Adipose tissue (tissue), 3 donors: ENCODE data around the gene PIEZO1. TPM values are rescaled to one million over a fixed set of nuclear protein-coding genes. Genes with fewer than 3 reads are reported as not detected.

Source experiments
- H3K27ac ChIP-seq: one replicate; pipeline ENCODE4 v1.5.1; 2013; ENCODE audit warnings: low read depth, low read length
- WGBS, 3 donors: extraction: QIAGEN DNeasy Blood & Tissue Kit; methylation state at CpG; one replicate each; pipeline ENCODE4 v1.1.7; 2013; 5-methylcytosine and 5-hydroxymethylcytosine counted together
- polyA plus RNA-seq, 3 donors: library from polyadenylated mRNA; stranded (reverse); fragments of 200-250 nt; gene quantifications; one replicate each; pipeline ENCODE4 v1.2.3, GENCODE V29; 2013
- donor health status: healthy with polysubstance abuse.
- donor health status: Bipolar disorder and iron deficiency.
- donor health status: healthy.

PIEZO1 gene
- polyA plus RNA-seq, 3 donors, result 61.0 to 436 (median 237) TPM

DNA sequence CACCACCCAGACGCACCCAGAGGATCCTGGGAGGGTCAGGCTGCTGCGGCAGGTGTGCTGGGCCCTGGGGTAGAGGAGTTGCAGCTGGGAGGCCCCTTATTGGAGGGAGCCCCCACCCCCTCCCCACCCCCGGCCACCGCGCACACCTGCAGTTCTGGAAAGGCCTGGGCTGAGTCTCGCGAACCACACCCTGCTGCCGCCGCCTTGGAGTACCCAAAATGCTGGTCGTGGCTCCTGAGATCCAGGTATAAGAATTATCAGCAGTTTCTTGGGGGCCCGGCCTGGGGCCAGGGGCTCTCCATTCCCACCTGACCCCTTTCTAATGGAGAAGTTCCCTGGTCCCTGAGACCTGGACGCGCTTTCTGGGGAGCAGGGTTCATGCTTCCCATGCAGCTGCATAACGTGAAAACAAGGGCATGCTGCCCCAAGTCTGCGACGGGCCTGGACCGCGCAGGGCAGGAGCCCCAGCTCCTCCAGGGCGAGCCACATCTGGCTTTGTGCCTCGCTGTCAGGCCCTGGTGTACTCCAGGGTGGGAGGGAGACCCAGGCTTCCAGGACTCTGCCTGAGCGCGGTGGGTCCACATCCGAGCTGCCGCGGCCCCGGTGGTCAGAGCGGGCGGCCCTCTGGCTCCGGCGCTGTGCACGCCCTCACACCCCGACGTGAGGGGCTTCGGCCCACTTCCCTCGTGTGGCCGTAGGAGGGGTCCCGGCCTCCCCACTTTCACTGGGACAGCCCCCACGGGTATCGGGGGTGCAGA is 91.4 kb downstream of the PIEZO1 start:
- 89 to 90% (median 90%) methylated on average over 39 of the region's 39 CpGs for WGBS, 3 donors
- no peak overlapping the region for H3K27ac ChIP-seq

DNA sequence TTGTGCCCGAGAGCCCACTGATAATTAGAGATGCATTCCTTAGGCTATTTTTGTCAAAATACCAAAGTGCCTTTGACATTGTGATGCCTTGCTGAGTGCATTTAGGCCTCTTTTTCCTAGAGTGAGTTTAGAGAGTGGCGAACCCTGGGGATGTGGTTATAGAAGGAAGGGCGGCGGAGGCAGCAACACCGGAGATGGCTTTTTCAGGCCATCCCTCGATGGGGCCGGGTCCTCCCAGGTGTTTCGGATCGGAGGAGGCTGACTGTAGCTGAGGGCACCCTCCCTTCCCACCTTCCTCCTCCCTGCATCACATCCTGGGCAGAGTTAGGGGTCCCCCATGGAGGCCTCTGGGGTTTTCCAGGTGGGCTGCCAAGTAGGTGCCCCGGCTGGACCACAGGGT is 92.2 kb downstream of the PIEZO1 start:
- WGBS, 3 donors, result 65 to 89% (median 67%) methylated on average over 10 of the region's 10 CpGs
- no peak overlapping the region for H3K27ac ChIP-seq

DNA sequence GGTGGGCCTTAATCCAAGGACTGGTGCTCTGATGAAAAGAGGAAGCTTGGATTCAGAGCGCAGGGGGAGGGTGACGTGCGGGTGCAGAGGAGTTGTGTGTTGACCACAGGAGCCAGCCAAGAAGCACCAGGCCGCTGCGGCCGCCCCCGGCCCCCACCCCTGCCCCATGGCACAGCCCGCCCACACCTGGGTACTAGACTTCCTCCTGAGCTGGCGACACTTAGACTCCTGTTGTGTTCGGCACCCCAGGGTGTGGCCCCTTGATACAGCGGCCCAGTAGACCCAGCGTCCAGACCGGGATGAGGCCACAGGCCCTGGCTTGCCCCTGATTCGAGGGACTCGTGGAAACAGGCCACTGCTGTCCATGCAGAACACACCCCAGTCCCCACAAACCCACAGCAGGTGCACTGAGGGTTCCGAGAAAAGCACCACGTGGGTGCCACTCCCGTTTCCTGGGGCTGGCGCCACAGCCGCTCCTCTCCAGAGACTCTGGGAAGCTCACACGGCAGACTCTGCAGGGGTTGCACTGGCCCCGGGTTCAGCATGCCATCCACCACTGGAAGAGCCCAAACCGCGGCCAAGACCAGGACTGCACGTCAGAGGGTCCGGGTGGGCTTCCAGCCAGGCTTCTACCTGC is 93.0 kb downstream of the PIEZO1 start:
- whole genome bisulfite sequencing, 3 donors, result 53 to 87% (median 59%) methylated on average over 26 of the region's 26 CpGs
- H3K27ac ChIP-seq, result no peak overlapping the region

DNA sequence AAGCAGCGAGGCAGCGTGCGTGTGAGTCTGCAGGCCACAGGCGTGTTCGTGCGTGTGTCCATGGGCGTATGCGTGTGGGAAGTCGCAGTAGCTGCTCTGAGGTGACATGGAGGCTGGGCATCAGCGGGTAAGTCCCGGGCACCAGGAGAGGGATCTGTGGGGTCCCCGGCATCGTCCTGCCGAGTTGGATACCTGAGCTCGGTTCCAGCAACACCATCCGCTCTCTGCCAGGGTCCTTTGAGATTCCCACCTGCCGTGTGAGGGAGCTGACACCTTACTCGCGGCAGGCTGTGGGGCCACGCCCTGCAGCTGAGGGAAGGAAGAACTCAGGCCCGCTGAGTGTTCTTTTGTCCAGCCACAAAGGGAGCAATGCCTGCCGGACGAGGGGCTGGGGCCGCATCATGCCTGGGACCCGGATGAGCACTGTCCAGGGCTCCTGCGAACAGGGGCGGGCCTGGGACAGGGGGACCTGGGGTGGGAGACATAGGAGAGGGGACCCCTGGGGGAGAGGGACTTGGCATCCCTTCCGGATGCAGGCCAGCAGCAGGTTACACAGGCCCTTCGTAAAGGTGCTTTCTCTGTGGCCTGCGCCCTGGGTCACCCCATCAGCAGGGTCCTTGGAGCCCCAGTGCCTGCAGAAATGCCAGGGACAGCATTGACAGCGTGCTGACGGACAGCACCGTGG is 93.7 kb downstream of the PIEZO1 start:
- H3K27ac ChIP-seq, result no peak overlapping the region
- WGBS, 3 donors, result 82 to 95% (median 82%) methylated on average over 33 of the region's 33 CpGs

DNA sequence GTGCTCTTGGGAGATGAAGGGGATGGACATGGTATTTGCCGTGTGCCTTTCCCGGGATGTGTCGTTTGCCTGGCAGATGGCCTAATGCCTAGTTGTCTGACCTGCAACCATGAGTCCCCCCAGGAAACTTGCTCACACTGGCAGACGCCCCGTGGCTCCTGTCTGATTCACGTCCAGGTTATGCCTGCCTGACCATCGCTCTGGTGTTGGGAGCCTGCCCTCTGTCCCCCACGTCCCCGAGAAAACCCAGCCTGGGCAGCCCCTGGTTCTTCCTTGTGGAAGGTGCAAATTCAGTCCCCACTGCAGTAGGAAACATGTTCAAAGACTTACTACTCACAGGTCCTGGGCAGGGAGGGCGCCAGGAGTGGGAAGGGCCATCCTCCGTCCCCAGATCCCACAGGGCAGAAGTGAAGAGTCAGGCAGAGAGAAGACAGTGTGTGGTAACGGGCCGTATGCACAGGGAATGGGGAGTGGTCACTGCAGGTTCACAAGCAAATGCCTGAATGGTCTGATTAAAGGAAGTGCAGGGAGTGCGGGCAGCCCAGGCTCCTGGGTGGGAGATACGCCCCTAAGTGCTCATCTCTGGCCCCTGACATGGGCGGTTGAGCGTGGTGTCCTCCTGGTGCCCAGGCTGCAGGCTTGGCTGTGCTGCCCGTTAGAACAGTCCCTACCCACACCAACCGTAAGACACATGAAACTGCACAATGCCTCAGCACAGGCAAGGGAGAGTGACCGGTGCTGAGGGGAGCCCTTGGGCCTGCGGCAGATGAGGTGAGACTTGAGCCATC is 94.5 kb downstream of the PIEZO1 start:
- WGBS, 3 donors, result 82 to 86% (median 84%) methylated on average over 20 to 21 of the region's 21 CpGs

DNA sequence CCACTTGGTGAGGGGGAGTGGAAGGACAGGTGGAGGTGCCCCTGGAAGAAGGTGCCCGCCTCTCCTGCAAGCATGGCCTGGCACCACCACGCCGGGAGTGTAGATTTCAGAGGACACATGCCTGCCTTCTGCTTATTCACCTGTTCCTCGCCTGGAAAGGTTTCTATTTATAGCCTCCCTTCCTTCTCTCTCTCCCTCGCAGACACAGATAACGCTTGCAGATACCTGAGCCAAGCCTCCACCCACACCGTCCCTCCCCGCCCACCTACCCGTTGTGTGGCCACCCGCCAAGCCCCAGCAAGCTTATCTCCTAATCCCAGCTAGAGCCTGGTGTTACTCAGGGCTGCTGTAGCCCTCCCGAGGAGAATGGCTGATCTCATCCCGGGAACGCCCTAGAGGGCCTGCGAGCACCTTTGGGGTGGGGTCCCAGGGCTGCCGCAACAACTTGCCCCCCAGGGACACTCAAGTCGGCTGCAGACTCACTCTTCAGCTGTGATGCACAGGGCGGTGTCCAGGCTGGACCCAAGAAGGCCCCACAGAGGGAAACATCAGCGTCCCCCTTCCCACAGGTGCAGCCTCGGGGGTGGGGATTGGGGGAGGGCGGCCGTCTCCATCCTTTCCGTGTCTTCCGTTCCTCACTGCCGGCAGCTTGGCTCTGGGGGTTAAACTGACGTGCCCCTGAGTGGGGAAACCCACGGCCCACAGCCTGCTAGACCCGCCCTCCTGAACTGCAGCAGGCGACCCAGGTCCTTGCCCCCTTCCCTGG is 96.8 kb downstream of the PIEZO1 start:
- no peak overlapping the region for H3K27ac ChIP-seq
- 19 to 54% (median 34%) methylated on average over 26 to 28 of the region's 28 CpGs for WGBS, 3 donors

More for the DNA sequence above, 94.5 kb downstream of the PIEZO1 start:
- H3K27ac ChIP-seq, result no peak overlapping the region

DNA sequence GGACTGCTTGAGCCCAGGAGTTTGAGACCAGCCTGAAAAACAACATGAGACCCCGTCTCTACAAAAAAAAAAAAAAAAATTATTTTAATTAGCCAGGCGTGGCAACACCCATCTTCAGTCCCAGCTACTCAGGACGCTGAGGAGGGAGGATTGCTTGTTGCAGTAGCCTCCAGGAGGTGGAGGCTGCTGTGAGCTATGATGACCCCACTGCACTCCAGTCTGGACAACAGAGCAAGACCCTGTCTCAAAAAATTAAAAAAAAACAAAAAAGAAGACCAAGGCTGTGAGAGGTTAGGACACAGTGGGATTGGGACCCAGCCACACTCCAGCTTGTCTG is 97.4 kb downstream of the PIEZO1 start:
- no peak overlapping the region for H3K27ac ChIP-seq
- 48 to 77% (median 76%) methylated on average over 3 of the region's 3 CpGs for WGBS, 3 donors

DNA sequence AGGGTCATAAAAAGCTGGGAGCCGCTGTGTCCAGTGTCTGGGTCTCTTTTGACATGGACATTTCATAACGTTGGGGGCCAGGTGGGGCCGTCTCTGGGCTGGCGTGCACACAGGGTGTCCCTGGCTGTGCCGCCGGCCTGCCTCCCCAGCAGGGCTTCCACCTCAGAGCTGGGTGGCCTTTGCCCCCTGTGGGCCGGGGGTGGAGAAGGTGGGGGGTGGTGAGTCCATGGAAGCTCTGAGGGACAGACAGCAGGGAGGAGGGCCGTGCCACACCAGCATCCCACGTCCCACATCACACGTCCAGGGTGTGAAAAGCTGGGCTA is 97.8 kb downstream of the PIEZO1 start:
- H3K27ac ChIP-seq, result no peak overlapping the region
- 29 to 68% (median 52%) methylated on average over 9 to 10 of the region's 10 CpGs for WGBS, 3 donors

DNA sequence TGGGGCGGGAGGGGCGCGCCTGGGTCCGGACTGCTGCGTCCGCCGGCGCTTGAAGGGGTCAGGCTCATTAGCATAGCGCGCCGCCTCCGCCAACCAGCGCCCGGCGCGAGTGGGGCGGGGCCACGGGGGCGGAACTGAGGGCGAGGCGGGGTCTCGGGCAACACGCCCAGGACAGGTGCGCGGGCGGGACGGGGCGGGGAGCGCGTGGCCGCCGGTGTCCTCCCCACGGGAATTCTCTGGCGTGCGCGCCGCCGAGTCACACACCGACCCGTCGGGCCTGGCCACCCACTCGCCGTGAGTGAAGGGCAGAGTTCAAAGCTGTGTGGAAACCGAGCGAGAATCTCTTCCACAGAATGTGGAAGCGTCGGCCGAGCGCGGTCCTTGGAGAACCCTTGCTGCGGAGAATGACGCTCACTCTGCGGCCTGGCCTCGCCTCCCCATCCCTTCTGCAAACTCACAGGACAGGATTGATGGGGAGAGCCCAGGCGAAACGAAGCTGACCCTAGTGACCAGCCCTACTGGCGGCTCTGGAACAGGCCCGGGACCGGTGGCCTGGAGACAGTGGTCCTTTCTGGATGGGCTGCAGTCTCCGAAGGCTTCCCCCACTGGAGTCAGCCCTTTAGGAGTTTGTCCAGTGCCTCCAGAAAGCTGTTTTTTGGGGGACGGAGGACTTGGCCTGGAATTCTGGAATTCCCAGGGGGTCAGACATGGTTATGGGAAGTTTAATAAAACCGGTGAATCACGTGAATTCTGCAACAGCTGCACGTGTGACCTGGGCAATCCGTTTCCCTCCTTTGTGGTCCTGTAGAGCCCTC is 98.4 kb downstream of the PIEZO1 start, which contains the start of gene SNAI3:
Gene SNAI3 (minus strand): TSS at position 69 of the 815 bp plus-strand sequence. CDS start 101 bp downstream, outside the sequence.
- H3K27ac ChIP-seq, result no peak within 1 kb of the TSS
- 6 to 10% (median 6%) methylated on average over 38 to 65 of the region's 65 CpGs for whole genome bisulfite sequencing, 3 donors

DNA sequence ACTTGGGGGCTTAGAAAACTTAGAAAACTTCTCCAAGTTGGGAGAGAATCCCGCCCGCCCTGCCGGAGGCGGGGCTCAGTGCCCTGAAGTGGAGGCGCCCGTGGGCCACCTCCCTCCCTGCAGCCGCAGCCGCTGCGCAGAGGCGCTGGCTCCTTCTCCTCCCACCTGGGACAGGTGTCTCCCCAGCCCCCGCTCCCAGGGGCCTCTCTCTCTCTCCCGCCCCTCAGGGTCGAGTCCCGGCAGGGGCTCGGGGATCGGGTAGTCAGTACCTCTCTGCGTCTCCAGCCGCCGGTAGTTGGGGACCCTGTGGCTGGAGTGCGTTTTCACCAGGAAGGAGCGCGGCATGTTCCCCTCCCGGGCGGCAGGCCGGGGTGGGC is 99.0 kb downstream of the PIEZO1 start:
- H3K27ac ChIP-seq, result no peak overlapping the region
- WGBS, 3 donors, result 0 to 2% (median 0%) methylated on average over 22 to 25 of the region's 25 CpGs

DNA sequence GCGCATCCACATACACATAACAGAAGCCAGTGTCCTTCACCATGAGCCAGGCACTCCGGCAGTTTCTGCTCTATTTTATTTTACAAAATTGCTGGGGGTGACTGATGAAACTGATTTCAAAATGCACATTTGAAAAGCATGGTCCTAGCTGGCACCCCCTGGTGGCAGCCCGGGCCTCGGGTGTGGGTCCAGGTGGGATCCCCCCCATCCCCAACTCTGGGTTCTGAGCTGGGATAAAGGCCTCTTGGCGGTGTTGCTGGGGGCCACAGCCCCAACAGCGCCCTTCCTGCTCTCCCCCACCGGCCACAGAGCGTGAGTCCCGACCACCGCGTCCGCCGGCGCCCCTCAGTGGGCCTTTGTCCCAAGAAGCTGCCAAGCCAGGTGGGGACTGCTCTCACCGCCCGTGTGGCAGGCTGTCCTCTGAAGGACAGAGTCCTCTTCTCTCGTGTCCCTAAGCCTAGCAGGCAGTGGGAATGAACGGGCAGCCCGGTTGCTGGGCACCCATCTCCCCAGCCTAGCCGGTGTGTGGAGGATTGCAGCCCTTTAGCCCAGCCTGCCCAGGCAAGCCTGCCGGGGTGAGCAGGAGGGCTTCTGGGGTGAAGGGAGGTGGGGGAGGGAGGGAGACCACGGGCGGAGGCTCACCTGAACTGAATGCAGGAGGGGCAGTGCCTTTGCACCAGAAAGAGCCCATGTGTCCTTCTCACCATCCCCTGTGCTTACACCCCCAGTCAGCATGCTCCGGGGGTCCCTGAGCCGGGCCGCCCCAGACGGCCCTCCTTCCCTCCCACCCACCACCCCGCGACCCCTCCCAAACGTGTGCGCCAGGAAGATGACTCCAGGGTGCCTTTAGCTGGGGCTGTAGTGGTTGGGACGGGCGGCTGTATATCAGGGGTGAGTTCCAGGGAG is 99.6 kb downstream of the PIEZO1 start:
- no peak overlapping the region for H3K27ac ChIP-seq
- 5 to 6% (median 5%) methylated on average over 30 to 33 of the region's 33 CpGs for WGBS, 3 donors

DNA sequence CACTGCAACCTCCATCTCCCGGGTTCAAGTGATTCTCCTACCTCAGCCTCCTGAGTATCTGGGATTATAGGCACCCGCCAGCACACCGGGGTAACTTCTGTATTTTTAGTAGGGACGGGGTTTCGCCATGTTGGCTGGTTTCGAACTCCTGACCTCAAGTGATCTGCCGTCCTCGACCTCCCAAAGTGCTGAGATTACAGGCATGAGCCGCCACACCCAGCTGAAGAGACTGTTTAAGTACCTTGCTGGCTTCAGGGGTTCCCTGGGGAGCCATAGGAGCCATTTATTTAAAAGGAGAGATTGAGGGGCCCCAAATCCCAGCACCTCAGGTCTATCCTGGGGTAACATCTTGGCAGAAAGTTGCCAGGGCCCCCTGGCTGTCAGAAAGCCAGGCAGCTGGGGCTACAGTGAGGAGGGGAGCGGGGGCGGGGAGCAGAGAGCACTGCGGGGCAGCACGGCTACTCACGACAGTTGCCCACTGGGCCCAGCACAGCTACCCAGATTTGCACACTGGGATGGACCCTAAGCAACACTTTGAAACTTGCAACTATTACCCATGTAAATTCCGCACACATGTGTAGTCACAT is 100.4 kb downstream of the PIEZO1 start:
- no peak overlapping the region for H3K27ac ChIP-seq
- 63 to 77% (median 67%) methylated on average over 15 of the region's 15 CpGs for WGBS, 3 donors

DNA sequence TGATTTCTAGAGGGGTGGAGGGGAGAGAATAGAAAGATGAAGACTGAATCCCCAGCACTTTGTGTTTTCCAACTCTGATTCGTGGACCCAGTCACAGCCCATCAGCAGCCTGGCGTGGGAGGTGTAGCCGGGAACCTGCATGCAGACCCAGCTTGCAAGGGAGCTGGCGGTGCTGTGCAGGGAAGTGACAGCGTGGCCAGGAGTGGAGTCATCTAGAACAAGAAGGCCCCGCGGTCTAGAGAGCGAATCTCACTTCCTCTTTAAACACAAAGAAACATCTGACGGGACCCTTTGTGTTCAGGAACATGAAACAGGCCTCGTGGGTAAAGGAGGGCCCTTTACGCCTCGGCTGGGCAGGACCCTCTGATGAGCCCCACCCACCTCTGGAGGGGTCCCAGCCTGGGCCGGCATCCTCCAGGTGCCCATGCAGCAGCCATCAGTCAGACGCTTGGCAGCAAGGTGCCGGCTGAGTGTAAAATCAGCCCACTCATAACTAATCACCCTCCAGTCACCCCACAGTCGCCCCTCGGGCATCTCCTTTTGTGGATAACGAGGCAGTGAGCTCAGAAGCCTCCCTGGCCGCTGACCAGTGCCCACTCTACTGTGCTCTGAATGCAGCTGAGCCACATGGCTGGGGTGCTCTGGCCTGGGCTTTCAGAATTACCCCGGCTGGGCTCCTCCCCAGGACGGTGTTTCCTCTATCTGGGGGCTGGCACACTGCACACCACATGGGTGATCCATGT is 103.1 kb downstream of the PIEZO1 start:
- no peak overlapping the region for H3K27ac ChIP-seq
- 23 to 64% (median 25%) methylated on average over 21 of the region's 21 CpGs for WGBS, 3 donors

DNA sequence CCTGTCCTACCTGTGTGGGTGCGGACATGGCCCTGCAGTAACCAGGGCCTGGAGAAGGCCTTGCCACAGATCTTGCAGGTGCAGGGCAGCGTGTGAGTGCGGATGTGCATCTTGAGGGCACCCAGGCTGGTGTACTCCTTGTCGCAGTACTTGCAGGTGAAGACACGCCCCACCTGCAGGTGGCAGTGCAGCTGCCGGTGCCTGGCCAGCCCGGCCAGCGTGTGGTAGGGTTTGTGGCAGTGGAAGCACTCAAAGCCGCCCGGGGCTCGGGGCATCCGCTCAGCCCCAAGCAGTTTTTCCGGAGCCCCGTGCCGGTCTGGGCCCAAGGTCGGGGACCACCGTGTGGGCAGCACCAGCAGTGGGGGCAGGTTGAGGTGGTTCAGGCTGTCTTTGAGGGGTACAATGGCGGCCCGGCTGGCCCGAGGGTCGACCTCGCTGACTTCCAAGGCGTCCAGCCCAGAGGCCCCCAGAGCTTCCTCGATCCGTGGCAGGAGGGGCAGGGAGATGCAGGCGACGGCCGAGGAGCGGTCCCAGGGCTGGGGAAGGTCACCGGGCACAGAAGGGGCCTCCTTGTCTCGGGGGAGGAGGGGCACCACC is 103.8 kb downstream of the PIEZO1 start:
- no peak overlapping the region for H3K27ac ChIP-seq
- WGBS, 3 donors, result 48 to 62% (median 56%) methylated on average over 31 of the region's 31 CpGs

DNA sequence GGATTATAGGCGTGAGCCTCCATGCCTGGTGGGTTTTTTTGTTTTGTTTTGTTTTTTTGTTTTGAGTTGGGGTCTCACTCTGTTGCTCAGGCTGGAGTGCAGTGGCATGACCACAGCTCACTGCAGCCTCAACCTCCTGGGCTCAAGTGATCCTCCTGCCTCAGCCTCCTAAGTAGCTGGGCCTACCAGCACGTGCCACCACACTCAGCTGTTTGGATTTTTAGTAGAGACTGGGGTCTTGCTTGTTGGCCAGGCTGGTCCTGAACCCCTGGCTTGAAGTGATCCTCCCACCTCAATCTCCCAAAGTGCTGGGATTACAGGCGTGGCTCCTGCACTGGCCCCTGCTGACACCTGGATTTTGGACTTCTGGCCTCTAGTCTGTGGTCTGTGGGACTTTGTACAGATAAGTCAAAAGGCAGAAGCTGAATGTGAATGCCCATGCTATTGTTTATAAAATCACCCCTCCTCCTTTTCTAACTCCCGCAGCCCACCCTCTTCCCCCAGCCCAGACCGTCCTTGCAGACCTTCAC is 104.4 kb downstream of the PIEZO1 start:
- WGBS, 3 donors, result 79 to 94% (median 83%) methylated on average over 5 of the region's 5 CpGs
- H3K27ac ChIP-seq, result no peak overlapping the region
